ENCODE measurements around the gene TOP1. TPM values are rescaled to one million over a fixed set of nuclear protein-coding genes. Genes with fewer than 3 reads are reported as not detected.
"Not testable (repeated sequence)": the region's sequence is repeated elsewhere in the genome, so short reads cannot be mapped to it uniquely, and the experiment has no call there.

The TOP1 gene
- polyA plus RNA-seq, 4 donors: 109 to 129 (median 119) TPM

- DNase-seq (ENCODE audit: low read depth in 4 of 4, low spot score in 3 of 4): no peak
Measured at GRCh38 chr20:41086402-41087324, 58.0 kb downstream of the TOP1 start.

- DNase-seq (ENCODE audit: low read depth in 4 of 4, low spot score in 3 of 4): no peak
Measured at GRCh38 chr20:41087325-41087685, 58.7 kb downstream of the TOP1 start.

GRCh38 chr20:41087777-41088176, 59.2 kb downstream of the TOP1 start:
- DNase-seq (ENCODE audit: low read depth in 4 of 4, low spot score in 3 of 4): no peak

- DNase-seq (ENCODE audit: low read depth in 4 of 4, low spot score in 3 of 4): no peak
Measured at GRCh38 chr20:41089555-41089954, 60.9 kb downstream of the TOP1 start.

- DNase-seq (ENCODE audit: low read depth in 4 of 4, low spot score in 3 of 4): no peak
Measured at GRCh38 chr20:41091927-41092326, 63.3 kb downstream of the TOP1 start.

- no peak for DNase-seq (ENCODE audit: low read depth in 4 of 4, low spot score in 3 of 4)
Measured at GRCh38 chr20:41094353-41095055, 65.9 kb downstream of the TOP1 start.

- DNase-seq (ENCODE audit: low read depth in 4 of 4, low spot score in 3 of 4): peak in 3 of 4 donors; percentile 36 to 46 (median 43)
Measured at GRCh38 chr20:41095110-41095969, 66.7 kb downstream of the TOP1 start.

DNA sequence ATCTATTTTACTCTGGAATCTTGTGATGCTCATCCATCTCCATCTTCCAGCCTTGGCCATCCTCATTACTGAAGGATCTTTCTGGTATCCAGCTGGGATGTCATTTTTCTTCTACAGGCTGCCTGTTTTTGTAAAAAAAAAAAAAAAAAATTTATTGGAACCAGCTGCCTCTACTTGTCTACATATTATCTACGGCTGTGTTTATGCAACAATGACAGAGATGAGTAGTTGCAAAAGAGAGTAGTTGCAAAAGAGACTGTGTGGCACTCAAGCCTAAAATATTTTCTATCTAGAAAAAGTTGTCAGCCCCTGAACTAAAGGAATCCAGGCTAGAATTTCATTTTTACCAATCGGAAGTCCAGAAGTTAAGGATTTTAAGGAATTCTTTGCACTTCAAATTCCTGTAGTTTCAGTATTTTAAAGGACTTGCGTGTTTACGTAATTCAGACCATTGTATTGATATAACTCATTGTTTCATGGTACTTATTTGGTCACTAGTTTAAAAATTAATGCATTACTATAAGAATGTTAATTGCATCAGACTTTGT, 70.2 kb downstream of the TOP1 start:
- no peak for DNase-seq (ENCODE audit: low read depth in 4 of 4, low spot score in 3 of 4)

DNA sequence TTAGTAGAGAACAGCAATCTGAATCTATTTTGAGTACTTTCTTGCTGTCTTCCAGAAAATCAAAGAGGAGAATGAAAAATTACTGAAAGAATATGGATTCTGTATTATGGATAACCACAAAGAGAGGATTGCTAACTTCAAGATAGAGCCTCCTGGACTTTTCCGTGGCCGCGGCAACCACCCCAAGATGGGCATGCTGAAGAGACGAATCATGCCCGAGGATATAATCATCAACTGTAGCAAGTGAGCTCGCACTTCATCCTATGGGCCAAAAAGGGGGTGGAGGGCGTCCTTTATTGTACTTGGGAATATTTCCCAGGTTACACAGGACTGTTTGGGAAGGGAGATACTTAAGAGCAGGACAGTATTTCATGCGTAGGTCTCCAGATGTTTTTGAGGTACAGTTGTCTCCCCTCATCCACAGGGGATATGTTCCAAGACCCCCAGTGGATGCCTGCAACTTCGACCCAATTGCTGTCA, 71.4 kb downstream of the TOP1 start:
- no peak for DNase-seq (ENCODE audit: low read depth in 4 of 4, low spot score in 3 of 4)

GRCh38 chr20:41101660-41102059, 73.0 kb downstream of the TOP1 start:
- no peak for DNase-seq (ENCODE audit: low read depth in 4 of 4, low spot score in 3 of 4)

DNA sequence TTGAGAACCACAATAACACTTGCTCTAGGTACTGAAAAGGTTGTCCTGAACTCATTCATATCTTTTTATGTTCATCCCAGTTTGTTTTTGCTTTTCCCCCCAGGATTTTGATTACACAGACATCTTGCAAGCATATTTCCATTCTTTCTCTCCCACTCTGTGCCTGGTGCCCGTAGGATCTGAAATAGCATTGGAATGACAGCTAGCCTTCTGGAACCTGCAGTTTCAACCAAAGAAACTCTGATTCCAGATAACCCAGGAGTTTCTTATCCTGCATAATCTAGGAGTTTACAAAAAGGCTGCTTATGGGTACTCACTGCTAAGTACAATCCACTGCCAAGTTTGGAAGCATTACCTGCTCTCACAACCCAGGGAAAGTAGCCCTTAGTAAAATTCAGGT, 79.9 kb downstream of the TOP1 start:
- no peak for DNase-seq (ENCODE audit: low read depth in 4 of 4, low spot score in 3 of 4)

DNA sequence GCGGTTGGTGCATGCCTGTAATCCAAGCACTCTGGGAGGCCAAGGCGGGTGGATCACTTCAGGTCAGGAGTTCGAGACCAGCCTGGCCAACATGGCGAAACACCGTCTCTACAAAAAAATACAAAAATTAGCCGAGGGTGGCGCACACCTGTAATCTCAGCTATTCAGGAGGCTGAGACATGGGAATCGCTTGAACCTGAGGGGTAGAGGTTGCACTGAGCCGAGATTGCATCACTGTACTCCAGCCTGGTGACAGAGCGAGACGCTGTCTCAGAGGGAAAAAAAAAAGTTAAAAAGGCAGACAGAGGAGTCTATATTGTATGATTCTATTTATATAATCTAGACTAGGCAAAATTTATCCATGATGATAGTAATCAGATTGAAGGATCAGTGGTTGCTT, 81.4 kb downstream of the TOP1 start:
- no peak for DNase-seq (ENCODE audit: low read depth in 4 of 4, low spot score in 3 of 4)

DNA sequence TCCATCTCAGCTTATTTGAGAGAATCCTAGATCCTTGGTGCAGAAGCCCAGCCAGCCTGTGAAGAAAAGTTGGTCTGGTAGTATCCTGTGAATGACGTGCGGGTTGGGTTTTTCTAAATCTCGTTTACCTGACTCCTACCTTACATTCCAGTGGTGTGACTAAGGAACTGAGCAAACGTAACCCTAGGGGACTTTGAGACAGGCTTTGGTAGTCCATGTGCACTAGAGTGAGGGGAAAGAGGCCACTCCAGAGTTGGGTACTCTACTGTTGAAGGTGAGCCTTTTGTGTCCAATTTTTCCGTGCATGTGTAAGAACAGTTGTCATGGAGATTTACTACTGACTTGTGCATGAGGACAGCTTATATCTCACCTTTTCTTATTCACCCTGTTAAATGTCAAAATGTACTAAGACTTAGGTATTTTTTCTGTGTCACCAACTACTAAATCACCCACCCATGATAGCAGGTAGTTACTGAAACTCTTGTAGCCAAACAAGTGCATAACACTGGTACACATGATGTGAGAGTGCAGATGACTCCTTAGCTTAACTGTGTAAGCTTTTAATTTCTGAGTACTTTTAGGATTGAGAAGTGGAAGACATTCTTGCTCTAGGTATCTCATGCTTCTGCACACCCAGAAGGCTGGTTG, 82.4 kb downstream of the TOP1 start:
- DNase-seq (ENCODE audit: low read depth in 4 of 4, low spot score in 3 of 4): no peak

- DNase-seq (ENCODE audit: low read depth in 4 of 4, low spot score in 3 of 4): no peak
Measured at GRCh38 chr20:41111578-41111951, 82.9 kb downstream of the TOP1 start.

DNA sequence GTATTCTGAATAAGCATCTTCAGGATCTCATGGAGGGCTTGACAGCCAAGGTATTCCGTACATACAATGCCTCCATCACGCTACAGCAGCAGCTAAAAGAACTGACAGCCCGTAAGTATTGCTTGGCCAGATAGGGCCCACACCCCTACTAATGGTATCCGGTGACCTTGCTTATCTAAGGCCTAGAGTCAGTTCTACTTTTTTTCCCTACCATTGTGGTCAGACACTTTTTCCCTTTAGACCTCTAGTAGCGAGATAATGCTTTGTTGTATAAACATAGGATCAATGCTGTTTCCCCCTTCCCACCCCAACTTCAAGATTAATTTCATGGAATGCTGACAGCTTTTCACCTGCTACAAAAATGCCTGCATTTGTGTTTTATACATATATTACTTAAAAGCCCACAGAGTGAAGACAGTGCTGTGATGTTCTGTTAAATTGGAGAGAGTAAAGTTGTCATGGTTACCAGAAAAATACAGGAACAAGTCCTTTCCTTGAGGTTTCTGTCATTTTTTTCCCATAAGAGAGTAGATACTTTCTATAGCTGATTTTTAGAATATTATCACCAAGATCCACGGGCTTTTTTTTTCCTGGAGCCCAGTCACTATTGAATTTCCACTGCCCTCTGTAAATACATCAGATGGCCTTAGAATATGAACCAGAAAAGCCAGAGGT, 87.8 kb downstream of the TOP1 start:
- no peak for DNase-seq (ENCODE audit: low read depth in 4 of 4, low spot score in 3 of 4)

DNA sequence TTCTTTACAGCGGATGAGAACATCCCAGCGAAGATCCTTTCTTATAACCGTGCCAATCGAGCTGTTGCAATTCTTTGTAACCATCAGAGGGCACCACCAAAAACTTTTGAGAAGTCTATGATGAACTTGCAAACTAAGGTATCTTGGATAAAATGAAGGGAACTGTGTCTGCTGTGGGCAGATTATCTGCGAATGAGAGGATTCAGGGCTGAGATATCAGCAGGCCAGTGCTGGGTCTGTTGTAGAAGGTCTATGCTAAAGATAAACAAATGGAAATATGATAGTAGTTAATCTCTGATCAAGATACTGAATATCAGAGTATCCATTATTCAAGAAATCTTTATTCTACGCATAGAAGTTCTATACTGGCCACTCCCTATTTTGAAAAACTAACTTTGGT, 89.5 kb downstream of the TOP1 start:
- not testable (repeated sequence) for DNase-seq (ENCODE audit: low read depth in 4 of 4, low spot score in 3 of 4)

DNA sequence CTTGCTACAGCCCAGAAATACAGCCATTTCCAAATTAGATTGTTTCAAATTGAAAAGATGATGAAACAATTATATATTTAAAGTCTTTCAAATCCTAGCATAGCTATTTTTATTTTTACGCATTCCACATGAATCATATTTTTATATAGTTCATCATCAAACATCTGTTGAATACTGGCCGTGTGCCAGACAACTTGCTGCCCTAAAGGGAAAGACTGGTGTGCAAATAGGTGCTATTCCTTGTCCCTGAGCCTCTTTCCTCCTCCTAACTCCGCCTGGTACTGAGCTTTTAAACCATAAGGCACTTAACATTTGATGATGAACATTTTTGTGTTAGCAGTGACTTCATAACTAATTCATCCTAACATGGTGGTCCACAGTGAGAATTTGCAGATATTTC, 90.0 kb downstream of the TOP1 start:
- DNase-seq (ENCODE audit: low read depth in 4 of 4, low spot score in 3 of 4): no peak

DNA sequence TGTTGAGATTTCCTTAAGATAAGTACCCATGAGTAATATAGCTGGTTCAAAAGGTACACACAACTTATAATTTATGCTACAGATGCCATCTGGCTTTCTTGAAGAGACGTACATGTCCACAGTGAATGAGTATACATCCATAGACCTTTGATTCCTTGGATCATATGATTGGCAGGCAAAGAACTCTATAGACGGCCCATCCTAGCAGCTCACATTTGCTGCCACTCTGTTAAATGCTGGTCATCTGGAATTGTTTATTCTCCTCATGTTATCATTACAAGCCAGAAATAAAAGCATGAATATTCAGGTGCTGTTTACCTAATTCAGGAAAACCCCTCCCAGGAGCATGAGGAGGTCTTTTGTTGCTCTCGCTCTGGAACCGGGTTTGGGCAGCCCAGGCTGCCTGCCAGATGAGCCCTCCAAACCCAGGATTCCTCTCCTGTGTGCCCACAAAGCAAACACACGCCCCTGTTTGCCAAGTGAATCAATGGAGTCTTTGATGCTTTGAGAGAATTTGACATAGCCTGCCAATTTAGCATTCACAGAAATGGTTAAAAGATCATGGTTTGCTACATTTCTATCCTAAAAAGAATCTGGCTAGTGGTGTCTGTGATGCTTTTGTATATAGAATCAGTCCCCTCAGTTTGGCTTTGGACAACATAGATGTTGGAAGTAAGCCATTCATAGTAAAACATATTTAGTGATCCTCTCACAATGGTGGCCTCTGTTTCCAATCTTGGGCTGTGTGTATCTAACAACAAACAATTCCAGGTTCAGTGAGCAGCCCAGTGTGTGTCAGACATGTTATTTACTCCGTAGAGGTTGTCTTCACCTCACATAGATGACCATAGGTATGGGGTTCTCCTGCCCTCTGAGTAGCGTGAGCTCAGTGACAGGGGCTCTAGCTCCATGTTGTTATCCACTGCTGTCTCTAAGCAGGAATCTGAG, 91.3 kb downstream of the TOP1 start:
- DNase-seq (ENCODE audit: low read depth in 4 of 4, low spot score in 3 of 4): no peak

All from right renal pelvis (tissue), 4 donors.